GM23248 (cell line): ENCODE data around the gene GDAP2. TPM values are rescaled to one million over a fixed set of nuclear protein-coding genes. Genes with fewer than 3 reads are reported as not detected.
"Not testable (repeated sequence)": the region's sequence is repeated elsewhere in the genome, so short reads cannot be mapped to it uniquely, and the experiment has no call there.

Experiments
- DNase-seq: peaks from one replicate; pipeline ENCODE4 v3.0.0-alpha.2; 2015
- H2AFZ ChIP-seq: fragments of 200-600 bp; sonication (generic); 2 replicates; pipeline ENCODE4 v1.6.1; 2016; ENCODE audit warnings: antibody characterized with exemption
- H3F3A ChIP-seq: fragments of 200-600 bp; sonication (generic); 2 replicates; pipeline ENCODE4 v1.6.1; 2016; ENCODE audit warnings: mild to moderate bottlenecking, antibody characterized with exemption, mixed run types; ENCODE audit not compliant: insufficient read depth
- H3K27ac ChIP-seq: fragments of 200-600 bp; sonication (generic); 2 replicates; pipeline ENCODE4 v1.5.1; 2016; ENCODE audit warnings: mild to moderate bottlenecking
- H3K27me3 ChIP-seq: fragments of 200-600 bp; sonication (generic); replicated peaks from 2 replicates; pipeline ENCODE4 v1.6.1; 2016; ENCODE audit warnings: mild to moderate bottlenecking; ENCODE audit not compliant: insufficient read depth
- H3K36me3 ChIP-seq: fragments of 200-600 bp; sonication (generic); 2 replicates; pipeline ENCODE4 v1.6.1; 2016; ENCODE audit warnings: low read depth, mild to moderate bottlenecking
- H3K4me1 ChIP-seq: fragments of 200-600 bp; sonication (generic); 2 replicates; pipeline ENCODE4 v1.6.1; 2016; ENCODE audit warnings: mild to moderate bottlenecking; ENCODE audit not compliant: insufficient read depth
- H3K4me2 ChIP-seq: fragments of 200-600 bp; sonication (generic); one replicate; pipeline ENCODE4 v1.6.1; 2016; ENCODE audit warnings: mild to moderate bottlenecking; ENCODE audit not compliant: unreplicated experiment
- H3K4me3 ChIP-seq: fragments of 200-600 bp; sonication (generic); 2 replicates; pipeline ENCODE4 v1.5.1; 2016; ENCODE audit warnings: mild to moderate bottlenecking
- H3K79me2 ChIP-seq: fragments of 200-600 bp; sonication (generic); 2 replicates; pipeline ENCODE4 v1.6.1; 2016; ENCODE audit warnings: mild to moderate bottlenecking; ENCODE audit not compliant: insufficient read depth
- H3K9ac ChIP-seq: fragments of 200-600 bp; sonication (generic); 2 replicates; pipeline ENCODE4 v1.6.1; 2016; ENCODE audit warnings: mild to moderate bottlenecking
- H3K9me2 ChIP-seq: fragments of 200-600 bp; sonication (generic); 2 replicates; pipeline ENCODE4 v1.6.1; 2016; ENCODE audit warnings: mixed run types, mild to moderate bottlenecking, moderate library complexity; ENCODE audit not compliant: insufficient read depth
- H3K9me3 ChIP-seq: fragments of 200-600 bp; sonication (generic); one replicate; pipeline ENCODE4 v1.6.1; 2017; ENCODE audit warnings: low read depth
- H4K20me1 ChIP-seq: fragments of 200-600 bp; sonication (generic); 2 replicates; pipeline ENCODE4 v1.6.0; 2016; ENCODE audit not compliant: insufficient read depth
- EZH2 ChIP-seq: fragments of 200-600 bp; sonication (generic); IDR thresholded peaks from 2 replicates; pipeline ENCODE4 v1.6.1; 2018; ENCODE audit warnings: antibody characterized with exemption, mild to moderate bottlenecking; ENCODE audit not compliant: insufficient read depth, poor library complexity, severe bottlenecking
- EZH2phosphoT487 ChIP-seq: fragments of 200-600 bp; sonication (generic); IDR thresholded peaks from 2 replicates; pipeline ENCODE4 v1.6.1; 2018; ENCODE audit warnings: antibody characterized with exemption, moderate library complexity, mild to moderate bottlenecking, low read depth; ENCODE audit not compliant: insufficient read depth
- WGBS, 2 experiments: methylation state at CpG; one replicate each; pipeline ENCODE4 v1.1.6; 2015 to 2017; ENCODE audit warnings: low lambda C conversion rate in 2 of 2, low coverage in 1 of 2; ENCODE audit errors: missing lambda C conversion rate in 2 of 2; 5-methylcytosine and 5-hydroxymethylcytosine counted together
- in situ Hi-C: fragments of 300-500 bp; cut with MboI; formaldehyde crosslinking; loops from 2 replicates; pipeline ENCODE4 v1.15.0; 2020
- polyA plus RNA-seq: library from polyadenylated mRNA; unstranded; fragments of >200 nt; fragmentation: Nextera tagmentation; extraction: Ambion mirVana; gene quantifications from 2 replicates; pipeline ENCODE4 v1.2.1, GENCODE V29; 2016
- total RNA-seq: library from RNA; depleted of rRNA; stranded (reverse); fragments of >200 nt; shearing (Covaris generic); gene quantifications from 2 replicates; pipeline ENCODE4 v1.2.3, GENCODE V29; 2014

Gene GDAP2
- total and polyA plus RNA-seq, 2 experiments from 2014 or later = 17.9 to 19.6 TPM

GRCh38 chr1:117846674-117847425, 82.6 kb downstream of the GDAP2 start:
- H4K20me1 ChIP-seq = no peaks in the 10 kb centered on the region
- H3K9ac ChIP-seq = no peak overlapping the region
- no peak overlapping the region for H3K4me3 ChIP-seq
- no peaks in the 10 kb centered on the region for H3K27me3 ChIP-seq
- H3K9me3 ChIP-seq = no peaks in the 10 kb centered on the region
- DNase-seq = no peak
- no peak for TF ChIP-seq EZH2
- TF ChIP-seq EZH2phosphoT487 = no peak
- no peak overlapping the region for H3K27ac ChIP-seq
- H3K9me2 ChIP-seq = no peaks in the 10 kb centered on the region
- no peaks in the 10 kb centered on the region for H3K36me3 ChIP-seq
- peaks cover 9% of the 10 kb centered on the region; the same call in 1 of the 2 replicates for H3F3A ChIP-seq
- no peak overlapping the region for H3K4me2 ChIP-seq
- in situ Hi-C loops = no loop called here
- 63 to 65% methylated on average over 7 of the region's 7 CpGs for WGBS, 2 experiments
- H3K79me2 ChIP-seq = no peaks in the 10 kb centered on the region
- 0 out of 2 replicates have a peak, but pooled peaks cover 6% of the 10 kb centered on the region for H3K4me1 ChIP-seq
- H2AFZ ChIP-seq = no peak overlapping the region

GRCh38 chr1:117844478-117844877, 84.9 kb downstream of the GDAP2 start:
- H3K36me3 ChIP-seq, H3K27ac ChIP-seq, H3K9me3 ChIP-seq, H3K79me2 ChIP-seq, H3K4me3 ChIP-seq, H3K9ac ChIP-seq, in situ Hi-C loops, H2AFZ ChIP-seq, H3K4me2 ChIP-seq, H3F3A ChIP-seq, H3K9me2 ChIP-seq, H3K27me3 ChIP-seq, H4K20me1 ChIP-seq, DNase-seq: not testable (repeated sequence)
- peaks cover 17% of the 10 kb centered on the region for H3K4me1 ChIP-seq

- H3K9me3 ChIP-seq = no peaks in the 10 kb centered on the region
- H3K36me3 ChIP-seq = no peaks in the 10 kb centered on the region
- H3K4me2 ChIP-seq = no peak overlapping the region
- no peaks in the 10 kb centered on the region for H3K79me2 ChIP-seq
- peaks cover 9% of the 10 kb centered on the region; the same call in 1 of the 2 replicates for H3F3A ChIP-seq
- H3K27ac ChIP-seq = no peak overlapping the region
- H3K4me1 ChIP-seq = peaks cover 22% of the 10 kb centered on the region
- no peak for TF ChIP-seq EZH2
- no peak for TF ChIP-seq EZH2phosphoT487
- in situ Hi-C loops = no loop called here
- no peak for DNase-seq
- H4K20me1 ChIP-seq = no peaks in the 10 kb centered on the region
- no peaks in the 10 kb centered on the region for H3K9me2 ChIP-seq
- H3K27me3 ChIP-seq = no peaks in the 10 kb centered on the region
- no peak overlapping the region for H3K4me3 ChIP-seq
- no peak overlapping the region for H3K9ac ChIP-seq
- H2AFZ ChIP-seq = no peak overlapping the region
- 31 to 53% methylated on average over 1 of the region's 1 CpG for WGBS, 2 experiments
Measured at GRCh38 chr1:117843791-117844190, 85.6 kb downstream of the GDAP2 start.

- no peak for DNase-seq
- Histone ChIP-seq H3K27ac (no peak overlapping the region), H4K20me1 (no peaks in the 10 kb centered on the region), H2AFZ (no peak overlapping the region), H3K27me3 (no peaks in the 10 kb centered on the region), H3K36me3 (no peaks in the 10 kb centered on the region), H3K4me2 (no peak overlapping the region), H3K79me2 (no peaks in the 10 kb centered on the region), H3K9me2 (no peaks in the 10 kb centered on the region), H3K4me3 (no peak overlapping the region), H3F3A (peaks cover 20% of the 10 kb centered on the region), H3K4me1 (peaks cover 30% of the 10 kb centered on the region), H3K9me3 (no peaks in the 10 kb centered on the region), H3K9ac (no peak overlapping the region)
- no peak for TF ChIP-seq EZH2
- no peak for TF ChIP-seq EZH2phosphoT487
- WGBS, 2 experiments = 50 to 69% methylated on average over 2 to 3 of the region's 3 CpGs
- in situ Hi-C loops = no loop called here
Measured at GRCh38 chr1:117842408-117843170, 86.8 kb downstream of the GDAP2 start.
